GM10248 (cell line): ENCODE results near the gene DENND2D.

Experiments
- CTCF ChIA-PET: fragments of 300-600 bp; sonication (Branson Sonifier 250); formaldehyde crosslinking; extraction: SDS; loops from one replicate; lab custom pipeline; 2021; ENCODE audit warnings: antibody characterized with exemption; lab: Yijun Ruan, JAX
- POLR2A ChIA-PET: fragments of 350-650 bp; sonication (Branson Sonifier 250); formaldehyde crosslinking; extraction: SDS; loops from one replicate; lab custom pipeline; 2020; ENCODE audit warnings: antibody characterized with exemption; lab: Yijun Ruan, JAX
- DNase-seq: peaks from one replicate; pipeline ENCODE4 v3.0.0; 2012; ENCODE audit errors: extremely low spot score
- CTCF ChIP-seq: IDR thresholded peaks from 2 replicates; pipeline ENCODE4 v1.5.1; 2012; ENCODE audit warnings: mild to moderate bottlenecking, low read depth; ENCODE audit errors: extremely low read depth, missing control alignments, control extremely low read depth

Gene DENND2D

GRCh38 chr1:111238056-111238795 is 37.8 kb upstream of the DENND2D start:
- no peak for TF ChIP-seq CTCF
- CTCF ChIA-PET: interaction anchor here (0.8 to 2.2 kb wide), 4 partner anchors 11 to 207 kb away, joined by 3 to 9 read pairs (median 4); no protein-coding TSS in a partner anchor
- no peak for DNase-seq
- POLR2A ChIA-PET: no interaction called here

- TF ChIP-seq CTCF: no peak
- DNase-seq: no peak
- ChIA-PET CTCF (interaction anchor here (0.8 to 2.2 kb wide), 3 partner anchors 11 to 97 kb away, joined by 3 to 9 read pairs (median 4); no protein-coding TSS in a partner anchor), POLR2A (no interaction called here)
Measured at GRCh38 chr1:111236806-111237205, 36.4 kb upstream of the DENND2D start.

GRCh38 chr1:111236379-111236778 is 35.9 kb upstream of the DENND2D start:
- TF ChIP-seq CTCF: no peak
- no peak for DNase-seq
- POLR2A ChIA-PET: no interaction called here
- CTCF ChIA-PET: interaction anchor here (0.8 to 2.2 kb wide), 3 partner anchors 12 to 13 kb away, joined by 3 to 9 read pairs (median 4); no protein-coding TSS in a partner anchor

GRCh38 chr1:111234866-111235265 is 34.4 kb upstream of the DENND2D start:
- CTCF ChIA-PET: no interaction called here
- POLR2A ChIA-PET: no interaction called here
- DNase-seq: no peak
- no peak for TF ChIP-seq CTCF

- ChIA-PET POLR2A (no interaction called here), CTCF (no interaction called here)
- no peak for TF ChIP-seq CTCF
- DNase-seq: no peak
Measured at GRCh38 chr1:111234258-111234657, 33.8 kb upstream of the DENND2D start.

GRCh38 chr1:111232134-111232533 is 31.7 kb upstream of the DENND2D start:
- DNase-seq: no peak
- POLR2A ChIA-PET: no interaction called here
- CTCF ChIA-PET: interaction anchor here (1.5 to 3.7 kb wide), 3 partner anchors 9 to 114 kb away, joined by 5 to 17 read pairs (median 11); no protein-coding TSS in a partner anchor
- no peak for TF ChIP-seq CTCF
